SJCRH30 (cell line): ENCODE results near the gene RAB3B. TPM values are rescaled to one million over a fixed set of nuclear protein-coding genes. Genes with fewer than 3 reads are reported as not detected.
"Not testable (repeated sequence)": the region's sequence is repeated elsewhere in the genome, so short reads cannot be mapped to it uniquely, and the experiment has no call there.

Experiments used
- DNase-seq, 2 experiments: peaks; one replicate each; pipeline ENCODE4 v3.0.0-alpha.2; 2015 to 2020
- H3K27ac ChIP-seq: fragments of 250-450 bp; sonication (Bioruptor Pico); 2 replicates; pipeline ENCODE4 v1.5.1; 2020; ENCODE audit warnings: mild to moderate bottlenecking, moderate library complexity
- H3K27me3 ChIP-seq: fragments of 250-450 bp; sonication (Bioruptor Pico); 2 replicates; pipeline ENCODE4 v1.5.1; 2020; ENCODE audit warnings: mild to moderate bottlenecking, moderate library complexity
- H3K36me3 ChIP-seq: fragments of 250-450 bp; sonication (Bioruptor Pico); 2 replicates; pipeline ENCODE4 v1.5.1; 2020; ENCODE audit warnings: mild to moderate bottlenecking, moderate library complexity
- H3K4me1 ChIP-seq: fragments of 250-450 bp; sonication (Bioruptor Pico); 2 replicates; pipeline ENCODE4 v1.5.1; 2020; ENCODE audit warnings: mild to moderate bottlenecking, moderate library complexity
- H3K4me3 ChIP-seq: fragments of 250-450 bp; sonication (Bioruptor Pico); 2 replicates; pipeline ENCODE4 v1.5.1; 2020; ENCODE audit warnings: mild to moderate bottlenecking, moderate library complexity
- H3K9me3 ChIP-seq: fragments of 250-450 bp; sonication (Bioruptor Pico); replicated peaks from 2 replicates; pipeline ENCODE4 v1.5.1; 2020; ENCODE audit warnings: mild to moderate bottlenecking, moderate library complexity
- total RNA-seq: library from RNA; depleted of rRNA; stranded (reverse); fragments of >200 nt; shearing (Covaris generic); gene quantifications from 2 replicates; pipeline ENCODE4 v1.2.3, GENCODE V29; 2014

RAB3B gene
- total RNA-seq, 1 experiment from 2014 or later, result 0.67 TPM

DNA sequence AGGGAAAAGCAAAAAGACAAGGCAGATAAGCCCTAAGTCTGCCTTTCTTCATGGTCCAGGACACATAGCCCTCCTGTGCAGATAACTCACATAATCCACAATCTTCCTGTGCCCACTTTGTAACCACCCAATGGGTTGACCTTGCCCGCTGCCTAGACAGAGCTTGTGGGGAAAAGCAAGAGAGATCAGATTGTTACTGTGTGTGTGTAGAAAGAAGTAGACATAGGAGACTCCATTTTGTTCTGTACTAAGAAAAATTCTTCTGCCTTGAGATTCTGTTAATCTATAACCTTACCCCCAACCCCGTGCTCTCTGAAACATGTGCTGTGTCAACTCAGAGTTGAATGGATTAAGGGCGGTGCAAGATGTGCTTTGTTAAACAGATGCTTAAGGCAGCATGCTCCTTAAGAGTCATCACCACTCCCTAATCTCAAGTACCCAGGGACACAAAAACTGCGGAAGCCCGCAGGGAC lies 15.6 kb upstream of the RAB3B start:
- H3K4me1 ChIP-seq, H3K9me3 ChIP-seq, H3K27ac ChIP-seq, H3K27me3 ChIP-seq, DNase-seq, H3K4me3 ChIP-seq, H3K36me3 ChIP-seq: not testable (repeated sequence)

DNA sequence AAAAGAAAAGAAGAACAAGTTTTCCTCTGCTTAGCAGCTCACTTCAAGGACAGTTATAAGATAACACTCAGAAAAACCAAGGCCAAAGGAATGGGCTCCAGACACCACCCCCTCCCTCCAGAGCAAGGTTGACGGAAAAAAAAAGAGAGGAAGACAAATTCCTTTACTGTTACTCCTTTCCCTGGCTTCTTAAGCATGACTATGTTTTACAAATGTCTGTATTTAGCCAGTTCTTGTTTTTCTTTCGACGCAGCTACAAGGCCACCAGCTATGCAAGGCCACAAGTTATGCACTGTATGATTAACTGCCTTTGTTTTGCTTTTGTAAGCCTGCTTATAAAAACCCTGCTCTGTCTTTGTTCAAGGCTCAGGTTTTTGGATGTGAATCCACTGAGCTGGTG lies 15.0 kb upstream of the RAB3B start:
- H3K36me3 ChIP-seq, H3K4me1 ChIP-seq, H3K9me3 ChIP-seq, DNase-seq, H3K27me3 ChIP-seq, H3K4me3 ChIP-seq, H3K27ac ChIP-seq: not testable (repeated sequence)

DNA sequence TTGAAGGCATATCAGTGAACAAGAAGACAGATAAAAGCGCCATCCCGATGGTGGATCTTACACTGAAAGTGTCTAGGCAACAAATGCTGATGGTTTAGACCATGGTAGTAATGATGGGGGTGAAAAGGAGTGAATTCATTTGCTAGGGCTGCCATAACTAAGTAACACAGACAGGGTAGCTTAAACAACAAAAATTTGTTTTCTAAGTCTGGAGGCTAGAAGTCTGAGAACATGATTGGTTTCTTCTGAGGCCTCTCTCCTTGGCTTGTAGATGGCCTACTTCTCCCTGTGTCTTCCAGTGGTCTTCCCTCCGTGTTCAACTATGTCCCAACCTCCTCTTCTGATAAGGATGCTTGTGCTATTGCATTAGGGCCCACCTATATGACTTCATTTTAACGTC lies 13.4 kb upstream of the RAB3B start:
- Histone ChIP-seq H3K27me3 (0 out of 2 replicates have a peak, but pooled peaks cover 5% of the 10 kb centered on the region), H3K9me3 (no peaks in the 10 kb centered on the region), H3K4me1 (no peaks in the 10 kb centered on the region), H3K27ac (no peak overlapping the region), H3K4me3 (no peak overlapping the region), H3K36me3 (no peaks in the 10 kb centered on the region)
- DNase-seq, result no peak

DNA sequence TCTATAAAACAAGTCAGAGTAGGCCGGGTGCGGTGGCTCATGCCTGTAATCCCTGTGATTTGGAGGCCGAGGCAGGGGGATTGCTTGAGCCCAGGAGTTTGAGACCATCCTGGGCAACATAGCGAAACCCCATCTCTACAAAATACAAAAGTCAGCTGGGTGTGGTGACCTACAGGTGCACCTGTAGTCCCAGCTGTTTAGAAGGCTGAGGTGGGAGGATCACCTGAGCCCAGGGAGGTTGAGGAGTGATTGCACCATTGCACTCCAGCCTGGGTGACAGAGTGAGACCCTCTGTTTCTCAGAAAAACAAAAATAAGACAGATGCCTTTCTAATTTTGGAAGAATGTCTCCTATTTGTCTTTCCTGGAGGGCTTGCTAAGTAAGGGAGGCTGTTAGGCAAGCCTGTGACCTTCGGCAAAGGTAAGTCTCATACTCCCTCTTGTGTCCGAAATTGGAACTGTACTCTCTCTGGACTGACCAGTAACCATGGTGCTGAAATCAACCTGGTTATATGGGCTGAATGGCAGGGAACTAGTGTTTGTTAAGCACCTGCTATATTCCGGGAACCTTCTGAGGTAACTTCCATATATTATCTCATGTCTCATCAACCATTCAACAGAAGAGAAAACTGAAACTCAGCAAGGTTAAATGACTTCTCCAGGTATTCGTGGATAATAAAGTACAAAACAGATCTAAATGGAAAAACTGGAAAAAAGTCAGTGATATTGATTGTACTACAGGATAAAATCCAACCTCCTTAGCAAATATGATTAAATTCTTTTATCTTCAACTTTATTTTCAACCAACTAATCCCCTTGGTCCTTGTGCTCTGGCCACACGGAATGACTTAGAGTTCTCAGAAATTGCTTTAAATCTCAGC lies 11.8 kb upstream of the RAB3B start:
- no peaks in the 10 kb centered on the region for H3K36me3 ChIP-seq
- 0 out of 2 replicates have a peak, but pooled peaks cover 5% of the 10 kb centered on the region for H3K27me3 ChIP-seq
- H3K9me3 ChIP-seq, result no peaks in the 10 kb centered on the region
- H3K4me3 ChIP-seq, result no peak overlapping the region
- no peaks in the 10 kb centered on the region for H3K4me1 ChIP-seq
- peak; percentile 78 to 94 for DNase-seq
- no peak overlapping the region for H3K27ac ChIP-seq

DNA sequence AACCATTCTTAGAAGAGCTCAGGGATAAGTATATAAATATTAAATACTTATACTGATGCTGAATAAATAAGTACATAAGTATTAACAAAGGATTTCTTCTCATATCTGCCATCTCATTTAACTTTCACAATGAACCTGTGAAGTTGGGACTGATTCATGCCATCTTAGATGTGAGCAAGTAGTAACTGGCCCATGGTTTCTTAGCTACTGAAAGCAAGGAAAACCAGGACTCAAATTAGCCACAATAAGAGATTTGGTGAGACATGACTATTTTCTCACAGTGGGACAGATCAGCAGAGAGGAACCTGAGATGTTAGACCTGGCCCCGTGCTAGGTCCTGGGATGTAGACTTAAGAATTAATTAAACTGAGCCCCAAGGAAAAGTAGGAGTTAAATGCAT lies 8.2 kb upstream of the RAB3B start:
- Histone ChIP-seq H3K4me1 (no peaks in the 10 kb centered on the region), H3K9me3 (no peaks in the 10 kb centered on the region), H3K36me3 (no peaks in the 10 kb centered on the region), H3K27ac (no peak overlapping the region), H3K4me3 (no peak overlapping the region), H3K27me3 (no peaks in the 10 kb centered on the region)
- no peak for DNase-seq

DNA sequence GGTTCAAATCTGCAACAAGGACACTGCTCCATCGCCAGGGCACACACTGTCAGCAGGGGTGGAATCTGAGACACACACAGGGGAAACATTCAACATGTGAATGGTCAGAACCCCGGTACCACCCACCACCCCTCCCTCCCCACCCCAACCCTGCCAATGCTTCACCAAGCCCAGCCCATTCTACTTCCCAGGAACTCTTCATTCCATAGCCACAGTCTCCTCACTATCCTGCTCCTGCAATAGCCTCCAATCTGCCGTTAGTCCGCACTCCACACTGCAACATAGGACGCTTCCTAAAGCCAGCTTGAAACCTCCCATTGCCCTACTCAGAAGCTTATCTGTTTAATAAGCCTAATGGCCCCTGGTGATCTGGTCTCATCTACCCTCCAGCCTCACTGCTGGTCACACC lies 7.5 kb upstream of the RAB3B start:
- no peak for DNase-seq
- no peaks in the 10 kb centered on the region for H3K4me1 ChIP-seq
- no peaks in the 10 kb centered on the region for H3K27me3 ChIP-seq
- H3K9me3 ChIP-seq, result no peaks in the 10 kb centered on the region
- no peak overlapping the region for H3K4me3 ChIP-seq
- H3K36me3 ChIP-seq, result no peaks in the 10 kb centered on the region
- H3K27ac ChIP-seq, result no peak overlapping the region

DNA sequence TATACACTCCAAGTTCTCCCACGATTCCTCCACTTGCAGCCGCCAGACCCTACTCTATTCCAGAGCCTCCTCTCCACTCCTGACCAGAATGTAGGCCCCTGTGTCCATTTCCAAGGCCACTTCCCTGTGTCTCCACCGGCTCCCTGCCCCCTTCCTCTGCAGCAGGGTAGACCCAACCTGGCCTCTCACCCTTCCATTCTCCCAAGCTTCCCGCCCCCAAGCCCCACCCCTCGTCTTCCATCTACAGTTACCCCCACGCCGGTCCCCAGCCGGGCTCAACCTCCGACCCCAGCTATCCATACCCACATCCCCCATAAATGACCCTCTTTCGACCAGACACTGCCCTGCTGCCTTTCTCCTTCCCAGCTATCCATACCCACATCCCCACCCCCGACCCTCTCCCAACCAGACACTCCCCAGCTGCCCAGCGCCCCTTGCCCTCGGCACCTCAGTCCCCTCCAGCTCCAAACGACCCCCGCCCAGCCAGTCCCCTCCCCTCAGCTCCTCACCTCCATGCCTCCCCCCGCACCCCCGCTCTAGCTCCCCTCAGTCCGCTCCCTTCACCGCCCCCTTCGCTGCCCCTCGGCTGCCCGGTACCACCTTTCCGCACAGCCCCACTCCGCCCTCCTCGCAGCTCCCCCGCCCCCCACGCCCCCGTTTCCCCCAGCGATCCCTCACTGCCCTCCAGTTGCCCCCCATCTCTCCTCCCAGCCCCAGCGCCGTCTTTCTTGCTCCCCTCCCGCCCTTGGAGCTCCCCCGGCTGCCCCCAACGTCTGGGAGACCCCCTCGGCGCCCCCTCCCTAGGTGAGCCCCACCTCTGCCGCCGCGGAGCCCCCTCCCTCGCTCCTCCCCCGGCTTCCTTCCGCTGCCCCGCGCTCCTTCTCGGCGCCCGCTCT lies 670 bp downstream of the RAB3B start:
- peak overlapping the region; percentile 62 for H3K4me3 ChIP-seq
- H3K36me3 ChIP-seq, result no peaks in the 10 kb centered on the region
- no peaks in the 10 kb centered on the region for H3K4me1 ChIP-seq
- H3K27me3 ChIP-seq, result no peaks in the 10 kb centered on the region
- no peak for DNase-seq
- H3K27ac ChIP-seq, result no peak overlapping the region
- no peaks in the 10 kb centered on the region for H3K9me3 ChIP-seq

DNA sequence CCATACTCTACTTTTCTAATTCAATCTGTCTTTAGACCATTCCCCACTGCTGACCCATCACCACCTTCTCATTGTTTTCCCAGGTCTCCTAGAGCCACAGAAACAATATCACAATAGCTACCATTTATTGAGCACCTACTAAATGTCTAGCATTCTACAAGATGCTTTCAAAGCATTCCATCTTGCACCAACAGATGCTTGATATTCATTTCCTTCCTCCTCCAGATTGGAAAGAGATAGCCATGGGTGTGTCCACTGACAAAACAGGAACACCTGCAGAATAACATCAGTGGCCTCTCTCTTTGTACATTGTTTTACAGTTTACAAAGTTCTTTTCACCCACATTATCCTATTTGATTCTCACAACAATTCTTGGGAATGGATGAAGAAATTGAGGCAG lies 2.2 kb downstream of the RAB3B start:
- Histone ChIP-seq H3K36me3 (no peaks in the 10 kb centered on the region), H3K4me3 (no peak overlapping the region), H3K4me1 (no peaks in the 10 kb centered on the region), H3K9me3 (no peaks in the 10 kb centered on the region), H3K27ac (no peak overlapping the region), H3K27me3 (no peaks in the 10 kb centered on the region)
- DNase-seq, result no peak

DNA sequence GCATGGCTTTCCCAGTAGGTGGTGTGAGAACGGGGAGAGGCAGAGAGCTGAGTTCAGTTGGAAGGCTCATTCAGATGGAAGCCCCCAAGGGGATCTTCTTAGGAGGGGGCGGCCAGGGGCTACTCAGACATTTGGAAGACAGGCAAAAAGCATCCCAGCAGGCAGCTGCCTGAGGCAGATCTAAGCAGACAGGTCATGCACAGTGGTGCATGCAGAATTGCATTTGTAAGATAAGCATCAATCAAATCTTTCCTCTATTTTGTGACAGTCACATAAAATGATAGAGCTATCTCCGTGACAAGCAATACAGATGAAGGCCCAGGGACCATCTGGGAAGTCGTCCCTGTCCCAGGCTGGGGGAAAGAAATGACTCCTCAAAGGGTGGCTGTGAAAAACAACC lies 3.8 kb downstream of the RAB3B start:
- Histone ChIP-seq H3K4me3 (no peak overlapping the region), H3K4me1 (no peaks in the 10 kb centered on the region), H3K36me3 (no peaks in the 10 kb centered on the region), H3K9me3 (no peaks in the 10 kb centered on the region), H3K27ac (no peak overlapping the region), H3K27me3 (no peaks in the 10 kb centered on the region)
- DNase-seq, result no peak

DNA sequence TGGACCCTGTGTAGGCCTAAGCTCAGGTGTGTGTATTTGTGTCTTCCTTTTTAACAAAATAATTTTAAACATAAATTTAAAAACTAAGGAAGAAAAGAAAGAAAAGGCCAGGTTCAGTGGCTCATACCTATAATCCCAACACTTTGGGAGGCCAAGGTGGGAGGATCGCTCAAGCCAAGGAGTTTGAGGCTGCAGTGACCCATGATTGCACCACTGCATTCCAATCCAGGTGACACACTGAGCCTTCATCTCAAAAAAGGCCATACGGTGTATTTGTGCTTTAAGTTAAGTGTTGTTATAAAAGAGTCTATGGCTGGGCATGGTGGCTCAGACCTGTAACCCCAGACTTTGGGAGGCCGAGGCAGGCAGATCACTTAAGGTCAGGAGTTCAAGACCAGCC lies 8.3 kb downstream of the RAB3B start:
- no peak for DNase-seq
- Histone ChIP-seq H3K9me3 (no peaks in the 10 kb centered on the region), H3K27me3 (no peaks in the 10 kb centered on the region), H3K27ac (no peak overlapping the region), H3K36me3 (no peaks in the 10 kb centered on the region), H3K4me3 (no peak overlapping the region), H3K4me1 (no peaks in the 10 kb centered on the region)

DNA sequence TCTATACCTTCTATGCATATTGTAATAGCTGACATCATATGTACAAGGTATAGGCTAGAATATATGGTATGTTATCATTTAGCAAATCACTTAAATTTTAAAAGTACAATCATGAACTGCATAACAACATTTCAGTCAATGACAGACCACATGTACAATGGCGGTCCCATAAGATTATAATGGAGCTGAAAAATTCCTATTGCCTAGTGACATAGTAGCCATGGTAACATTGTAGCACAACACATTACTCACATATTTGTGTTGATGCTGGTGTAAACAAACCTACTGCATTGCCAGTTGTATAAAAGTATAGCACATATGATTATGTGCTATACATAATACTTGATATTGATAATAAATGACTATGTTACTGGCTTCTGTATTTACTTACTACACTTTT lies 8.9 kb downstream of the RAB3B start:
- Histone ChIP-seq H3K9me3 (no peaks in the 10 kb centered on the region), H3K27me3 (no peaks in the 10 kb centered on the region), H3K36me3 (no peaks in the 10 kb centered on the region), H3K4me3 (no peak overlapping the region), H3K4me1 (no peaks in the 10 kb centered on the region), H3K27ac (no peak overlapping the region)
- DNase-seq, result no peak

DNA sequence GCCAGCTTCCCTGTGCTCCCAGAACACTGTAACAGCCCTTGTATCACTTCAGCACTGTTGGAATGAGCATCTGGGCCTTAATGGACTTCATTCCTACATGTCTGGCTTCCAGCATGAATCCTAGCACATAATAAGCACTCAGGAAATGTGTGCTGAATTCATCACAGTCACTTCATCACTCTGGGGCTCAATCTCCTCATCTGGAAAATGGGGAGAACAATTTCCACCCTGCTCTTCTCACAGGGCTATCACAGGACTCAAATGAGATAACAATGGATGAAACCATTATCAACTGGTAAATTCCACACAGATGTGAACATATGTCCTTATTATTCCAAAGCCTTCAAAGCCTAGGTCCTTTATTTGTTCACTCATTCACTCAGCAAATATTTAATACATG lies 12.4 kb downstream of the RAB3B start:
- peaks cover 14% of the 10 kb centered on the region for H3K4me1 ChIP-seq
- no peaks in the 10 kb centered on the region for H3K9me3 ChIP-seq
- H3K36me3 ChIP-seq, result no peaks in the 10 kb centered on the region
- no peak overlapping the region for H3K4me3 ChIP-seq
- no peaks in the 10 kb centered on the region for H3K27me3 ChIP-seq
- no peak for DNase-seq
- H3K27ac ChIP-seq, result no peak overlapping the region

DNA sequence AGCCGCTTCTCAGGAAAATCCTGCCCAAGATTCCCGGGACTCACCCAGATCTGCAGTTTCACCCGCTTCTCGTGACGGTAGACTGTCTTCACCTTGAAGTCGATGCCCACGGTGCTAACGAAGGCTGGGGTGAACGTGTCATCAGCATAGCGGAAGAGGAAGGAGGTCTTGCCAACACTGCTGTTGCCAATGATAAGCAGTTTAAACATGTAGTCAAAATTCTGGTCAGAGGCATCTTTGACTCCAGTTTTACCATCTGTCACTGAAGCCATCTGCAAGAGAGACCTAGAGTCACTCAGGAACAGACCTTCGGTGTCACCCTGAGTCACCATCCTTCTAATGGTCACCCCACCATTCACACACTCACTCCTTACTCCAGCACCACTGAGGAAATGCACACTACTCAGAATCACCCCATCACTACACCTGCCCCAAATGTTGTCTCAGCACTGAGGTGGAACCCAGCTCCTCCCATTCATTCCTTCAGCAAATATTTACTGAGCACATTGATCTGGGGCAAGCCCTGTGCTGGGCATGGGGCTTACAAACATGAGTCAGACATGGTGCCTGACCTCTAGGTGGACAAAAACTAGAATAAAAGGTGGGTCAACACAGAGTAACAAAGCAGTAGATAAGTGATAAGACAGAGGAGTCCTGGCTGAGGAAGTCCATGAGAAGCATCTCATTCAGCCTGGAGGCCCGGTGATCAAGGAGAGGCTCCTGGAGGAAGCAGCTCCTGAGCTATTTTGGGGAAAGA lies 13.5 kb downstream of the RAB3B start:
- Histone ChIP-seq H3K4me3 (no peak overlapping the region), H3K9me3 (no peaks in the 10 kb centered on the region), H3K27me3 (no peaks in the 10 kb centered on the region), H3K4me1 (peaks cover 14% of the 10 kb centered on the region), H3K27ac (no peak overlapping the region), H3K36me3 (no peaks in the 10 kb centered on the region)
- no peak for DNase-seq

DNA sequence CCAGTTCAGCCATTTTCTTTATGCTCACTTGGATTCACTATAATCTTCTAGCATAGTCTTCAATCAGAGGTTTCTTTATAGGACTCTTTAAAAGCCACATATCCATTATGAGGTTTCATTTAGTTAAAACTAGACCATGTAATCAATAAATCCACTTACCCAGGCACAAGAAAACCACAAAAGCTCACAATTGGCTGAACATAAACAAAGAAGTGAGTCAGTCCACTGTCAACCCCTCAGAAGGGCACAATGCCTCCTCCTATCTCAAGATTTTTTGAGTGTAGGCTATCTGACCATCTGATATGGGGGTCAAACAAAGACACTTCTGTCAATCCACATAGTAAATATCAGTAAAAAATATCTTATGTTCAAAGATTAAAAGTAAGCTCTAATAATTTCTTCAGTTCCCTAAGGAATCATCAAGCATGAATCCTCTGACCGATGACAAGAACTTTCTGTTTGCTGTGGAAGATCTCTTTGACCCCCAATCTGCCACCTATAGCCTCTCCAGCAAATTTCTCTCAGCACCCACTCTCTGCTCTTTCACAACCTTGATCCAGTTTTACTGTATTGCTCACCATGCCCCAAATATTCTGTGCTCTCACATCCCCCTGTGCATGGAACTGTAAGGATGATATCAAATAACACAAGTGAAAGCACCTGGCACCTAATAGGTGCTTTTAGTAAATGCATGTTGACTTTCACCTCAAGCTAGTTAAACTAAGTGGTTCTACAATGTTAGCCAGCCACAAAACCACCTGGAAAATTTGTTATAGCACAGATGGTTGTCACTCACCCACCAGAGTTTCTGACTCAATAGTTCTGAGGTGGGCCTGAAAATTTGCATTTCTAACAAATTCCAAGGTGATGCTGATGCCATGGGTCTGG lies 16.7 kb downstream of the RAB3B start:
- Histone ChIP-seq H3K4me1 (peaks cover 14% of the 10 kb centered on the region), H3K9me3 (no peaks in the 10 kb centered on the region), H3K27ac (no peak overlapping the region), H3K4me3 (no peak overlapping the region), H3K36me3 (no peaks in the 10 kb centered on the region), H3K27me3 (no peaks in the 10 kb centered on the region)
- peak; percentile 47 to 75 for DNase-seq
